Muscle layer of colon (tissue), 2 donors: ENCODE data around the gene ST3GAL4.

Experiments
- H3K27ac ChIP-seq: one replicate; pipeline ENCODE4 v1.7.0; 2013; ENCODE audit warnings: low read depth, mild to moderate bottlenecking, low read length, moderate library complexity
- H3K27me3 ChIP-seq, 2 donors: one replicate each; pipeline ENCODE4 v1.7.0; 2013; ENCODE audit warnings: low read length in 2 of 2, mild to moderate bottlenecking in 2 of 2; ENCODE audit not compliant: insufficient read depth in 2 of 2, control insufficient read depth in 1 of 2
- H3K36me3 ChIP-seq: one replicate; pipeline ENCODE4 v1.7.0; 2013; ENCODE audit warnings: mild to moderate bottlenecking, low read length; ENCODE audit not compliant: insufficient read depth
- H3K4me1 ChIP-seq: one replicate; pipeline ENCODE4 v1.7.0; 2013; ENCODE audit warnings: mild to moderate bottlenecking, low read length; ENCODE audit not compliant: insufficient read depth
- H3K4me3 ChIP-seq, 2 donors: one replicate each; pipeline ENCODE4 v1.7.0; 2013; ENCODE audit warnings: low read length in 2 of 2, low read depth in 1 of 2, mild to moderate bottlenecking in 1 of 2, moderate library complexity in 1 of 2
- H3K9ac ChIP-seq: one replicate; pipeline ENCODE4 v1.7.0; 2013; ENCODE audit warnings: low read length
- H3K9me3 ChIP-seq: one replicate; pipeline ENCODE4 v1.7.0; 2013; ENCODE audit warnings: mild to moderate bottlenecking, low read length
- donor health status: abdominal sarcoma.
- donor health status: Adenocarcinoma of cecum.

Gene ST3GAL4

DNA sequence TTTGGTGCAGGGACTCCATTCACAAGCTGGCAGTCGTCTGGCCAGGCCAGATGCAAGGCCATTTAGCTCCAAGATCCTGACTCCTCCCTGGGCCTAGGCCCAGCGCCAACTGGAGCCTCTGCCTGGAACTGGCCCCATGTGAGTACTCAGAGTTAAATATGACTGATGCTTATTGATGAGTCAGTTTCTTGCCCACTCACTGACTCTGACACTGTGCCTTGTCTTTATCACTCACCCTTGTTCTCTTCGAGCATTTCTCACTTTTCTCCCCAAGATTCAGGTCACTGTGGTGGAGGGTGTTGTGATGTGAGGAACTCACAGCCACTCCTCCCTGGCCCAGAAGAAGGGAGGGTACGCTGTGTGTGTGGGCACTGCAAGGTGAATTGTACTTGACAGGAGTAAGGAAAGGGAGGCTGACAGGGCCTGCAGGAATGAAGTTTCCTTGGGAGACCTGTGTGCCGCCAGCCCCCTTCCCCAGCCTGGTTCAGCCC lies 23.2 kb upstream of the ST3GAL4 start:
- no peak overlapping the region for H3K9ac ChIP-seq
- H3K27me3 ChIP-seq, result no peaks in the 10 kb centered on the region
- H3K9me3 ChIP-seq, result no peaks in the 10 kb centered on the region
- H3K4me3 ChIP-seq, result no peak overlapping the region
- peaks cover 5% of the 10 kb centered on the region for H3K4me1 ChIP-seq
- no peak overlapping the region for H3K27ac ChIP-seq
- H3K36me3 ChIP-seq, result no peaks in the 10 kb centered on the region

DNA sequence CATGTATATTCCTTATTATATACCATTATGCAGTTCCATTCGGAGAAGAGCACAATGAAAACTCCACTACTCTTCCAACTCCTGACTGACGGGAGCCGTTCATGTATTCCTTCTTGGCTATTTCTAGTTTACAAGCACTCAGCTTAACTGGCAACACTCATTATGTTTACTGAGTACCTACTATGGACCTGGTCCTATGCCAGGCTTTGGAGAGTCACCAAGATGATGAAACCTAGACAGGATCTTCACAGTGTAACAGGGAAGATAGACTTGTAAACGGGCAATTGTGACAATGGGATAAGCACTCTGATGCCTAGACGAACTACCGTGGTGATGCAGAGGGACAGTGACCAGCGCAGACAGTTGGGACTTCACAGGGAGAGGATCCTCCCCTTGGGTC lies 22.3 kb upstream of the ST3GAL4 start:
- Histone ChIP-seq H3K27ac (no peak overlapping the region), H3K9me3 (no peaks in the 10 kb centered on the region), H3K27me3 (no peaks in the 10 kb centered on the region), H3K36me3 (peaks cover 8% of the 10 kb centered on the region), H3K9ac (no peak overlapping the region), H3K4me1 (peaks cover 5% of the 10 kb centered on the region), H3K4me3 (no peak overlapping the region)

DNA sequence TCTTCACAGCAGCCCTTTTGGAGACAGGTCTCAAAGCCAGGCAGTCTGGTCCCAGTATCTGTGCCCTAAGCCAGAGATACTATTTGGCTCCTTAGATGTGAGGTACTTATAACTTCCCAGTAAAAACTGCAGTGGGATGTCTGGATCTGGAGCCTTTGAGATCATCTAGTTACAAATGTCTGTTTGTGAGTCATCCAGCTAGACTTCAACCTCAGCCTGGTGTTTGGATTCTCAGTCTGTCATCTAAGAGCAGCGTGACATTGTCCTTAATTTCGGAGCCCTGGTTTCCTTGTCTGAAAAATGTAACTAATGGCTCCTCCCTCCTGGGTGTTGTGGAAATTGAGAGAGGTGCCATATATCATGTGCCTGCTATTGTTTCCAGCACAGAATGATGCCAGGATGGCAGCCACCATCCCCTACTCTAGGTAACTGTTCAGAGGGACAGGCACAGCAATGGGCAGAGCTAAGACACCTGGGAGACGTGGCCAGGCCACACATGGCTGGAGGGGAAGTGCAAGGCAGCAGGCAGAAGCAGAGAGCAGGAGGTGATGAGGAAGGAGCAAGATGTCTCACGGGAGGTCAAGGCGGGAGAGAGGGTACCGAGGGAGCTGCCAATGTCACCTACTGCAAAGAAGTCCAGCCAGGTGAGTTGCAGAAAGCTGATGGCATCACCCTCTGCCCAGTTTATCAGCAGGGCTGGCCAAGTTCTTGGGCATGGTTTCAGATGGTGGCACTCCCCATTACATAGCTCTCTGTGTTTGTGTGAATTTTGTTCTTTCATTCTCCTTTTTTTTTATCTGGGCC lies 20.6 kb upstream of the ST3GAL4 start:
- H3K9me3 ChIP-seq, result no peaks in the 10 kb centered on the region
- H3K27me3 ChIP-seq, result no peaks in the 10 kb centered on the region
- H3K9ac ChIP-seq, result no peak overlapping the region
- H3K36me3 ChIP-seq, result peaks cover 21% of the 10 kb centered on the region
- H3K4me1 ChIP-seq, result peaks cover 5% of the 10 kb centered on the region
- no peak overlapping the region for H3K4me3 ChIP-seq
- no peak overlapping the region for H3K27ac ChIP-seq

DNA sequence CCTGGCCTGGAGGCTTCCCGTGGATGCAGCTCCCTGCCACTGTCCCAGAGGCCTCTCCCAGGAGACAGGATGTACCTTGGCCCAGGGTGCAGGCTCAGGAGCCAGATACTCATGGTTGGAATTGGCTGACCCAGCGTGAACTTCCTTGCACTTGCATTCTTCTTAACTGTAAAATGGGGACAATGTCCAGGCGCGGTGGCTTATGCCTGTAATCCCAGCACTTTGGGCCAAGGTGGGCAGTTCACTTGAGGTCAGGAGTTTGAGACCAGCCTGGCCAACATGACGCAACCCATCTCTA lies 20.1 kb upstream of the ST3GAL4 start:
- H3K4me3 ChIP-seq, result no peak overlapping the region
- H3K27ac ChIP-seq, result no peak overlapping the region
- no peaks in the 10 kb centered on the region for H3K27me3 ChIP-seq
- peaks cover 21% of the 10 kb centered on the region for H3K36me3 ChIP-seq
- H3K9ac ChIP-seq, result no peak overlapping the region
- no peaks in the 10 kb centered on the region for H3K9me3 ChIP-seq
- peaks cover 5% of the 10 kb centered on the region for H3K4me1 ChIP-seq

GRCh38 chr11:126336138-126336541 lies 19.3 kb upstream of the ST3GAL4 start:
- H3K27ac ChIP-seq, result no peak overlapping the region

DNA sequence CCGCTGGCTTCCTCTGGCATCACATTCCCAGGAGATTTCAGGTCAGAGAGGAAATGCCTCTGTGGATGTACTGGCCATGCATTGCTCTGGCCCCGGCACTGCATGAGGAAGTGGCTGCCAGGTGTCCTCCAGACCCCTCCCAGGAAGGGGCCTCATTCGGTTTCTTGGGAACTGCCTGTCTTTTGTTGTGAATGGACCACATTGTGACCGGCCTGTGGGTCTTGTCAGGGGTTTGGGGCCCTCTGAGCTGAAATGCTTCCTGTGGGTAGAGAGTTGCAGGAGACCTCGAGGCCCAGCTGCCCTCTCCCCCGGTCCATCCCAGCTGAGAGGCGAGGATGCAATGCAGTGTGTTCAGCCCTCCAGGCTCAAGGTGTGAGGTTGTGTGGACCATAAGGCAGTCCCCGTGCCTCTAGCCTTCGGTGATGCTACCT lies 18.8 kb upstream of the ST3GAL4 start:
- peaks cover 28% of the 10 kb centered on the region for H3K36me3 ChIP-seq
- H3K9ac ChIP-seq, result no peak overlapping the region
- H3K27me3 ChIP-seq, result no peaks in the 10 kb centered on the region
- no peak overlapping the region for H3K27ac ChIP-seq
- H3K9me3 ChIP-seq, result no peaks in the 10 kb centered on the region
- peaks cover 5% of the 10 kb centered on the region for H3K4me1 ChIP-seq
- H3K4me3 ChIP-seq, result no peak overlapping the region

More at GRCh38 chr11:126336138-126336541, 19.3 kb upstream of the ST3GAL4 start:
- Histone ChIP-seq H3K4me3 (no peak overlapping the region), H3K9me3 (no peaks in the 10 kb centered on the region), H3K36me3 (peaks cover 28% of the 10 kb centered on the region), H3K4me1 (peaks cover 5% of the 10 kb centered on the region), H3K9ac (no peak overlapping the region), H3K27me3 (no peaks in the 10 kb centered on the region)

DNA sequence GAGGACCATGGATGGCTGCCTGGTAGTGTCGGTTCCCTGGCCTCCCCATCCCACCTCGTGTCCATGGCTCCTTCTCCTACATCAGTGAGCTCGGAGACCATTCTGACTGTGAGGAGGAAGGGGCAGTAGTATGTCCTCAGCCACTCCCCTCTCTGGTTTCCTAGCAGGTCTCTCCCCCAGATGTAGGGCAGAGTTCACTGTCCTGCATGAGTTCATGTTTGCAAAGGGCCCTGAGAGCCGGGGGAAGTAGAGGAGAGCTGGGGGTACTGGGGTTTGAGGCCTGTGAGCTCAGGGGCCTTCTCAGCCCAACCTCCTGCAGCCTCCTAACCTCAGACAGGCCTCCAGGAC lies 18.4 kb upstream of the ST3GAL4 start:
- no peak overlapping the region for H3K9ac ChIP-seq
- no peaks in the 10 kb centered on the region for H3K9me3 ChIP-seq
- peaks cover 28% of the 10 kb centered on the region for H3K36me3 ChIP-seq
- H3K4me1 ChIP-seq, result peaks cover 2% of the 10 kb centered on the region
- no peak overlapping the region for H3K27ac ChIP-seq
- H3K27me3 ChIP-seq, result no peaks in the 10 kb centered on the region
- no peak overlapping the region for H3K4me3 ChIP-seq

DNA sequence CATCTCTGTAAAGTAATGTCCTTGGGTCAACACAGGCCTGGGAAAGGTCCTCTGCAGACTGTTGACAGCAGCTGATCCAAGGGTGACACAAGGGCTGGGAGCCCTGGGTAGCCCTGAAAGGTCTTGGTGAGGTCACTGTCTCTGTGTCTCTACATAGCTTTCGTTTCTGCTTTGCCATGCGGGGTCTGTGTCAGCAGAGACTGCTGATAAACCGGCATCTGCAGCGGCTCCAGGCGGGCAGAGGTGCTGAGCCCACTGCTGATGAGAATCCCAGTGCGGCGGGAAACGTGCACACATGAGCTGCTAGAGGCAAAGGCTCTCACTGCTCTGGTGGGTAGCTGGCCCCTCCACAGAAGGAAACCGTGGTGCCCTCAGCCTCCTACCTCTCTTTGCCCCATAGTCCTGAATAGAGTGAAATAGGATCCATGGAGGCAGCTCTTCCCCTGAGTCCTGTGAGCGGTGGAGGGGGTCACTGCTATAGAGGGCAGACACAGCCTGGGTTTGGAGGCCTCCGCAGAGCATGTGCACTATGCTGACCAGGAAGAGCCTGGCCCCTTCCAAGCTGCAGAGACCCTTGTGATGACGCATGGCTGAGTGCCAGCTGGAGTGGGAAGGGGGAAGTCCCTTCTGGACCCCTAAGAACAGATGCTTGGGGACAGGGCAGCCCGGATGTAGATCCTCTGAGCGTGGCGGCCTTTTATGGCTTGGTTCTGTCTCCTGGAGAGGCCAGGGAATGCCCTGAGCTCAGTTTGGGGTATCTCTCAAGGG lies 17.8 kb upstream of the ST3GAL4 start:
- Histone ChIP-seq H3K27ac (no peak overlapping the region), H3K4me3 (no peak overlapping the region), H3K9me3 (no peaks in the 10 kb centered on the region), H3K9ac (no peak overlapping the region), H3K4me1 (no peaks in the 10 kb centered on the region), H3K27me3 (no peaks in the 10 kb centered on the region), H3K36me3 (peaks cover 28% of the 10 kb centered on the region)

DNA sequence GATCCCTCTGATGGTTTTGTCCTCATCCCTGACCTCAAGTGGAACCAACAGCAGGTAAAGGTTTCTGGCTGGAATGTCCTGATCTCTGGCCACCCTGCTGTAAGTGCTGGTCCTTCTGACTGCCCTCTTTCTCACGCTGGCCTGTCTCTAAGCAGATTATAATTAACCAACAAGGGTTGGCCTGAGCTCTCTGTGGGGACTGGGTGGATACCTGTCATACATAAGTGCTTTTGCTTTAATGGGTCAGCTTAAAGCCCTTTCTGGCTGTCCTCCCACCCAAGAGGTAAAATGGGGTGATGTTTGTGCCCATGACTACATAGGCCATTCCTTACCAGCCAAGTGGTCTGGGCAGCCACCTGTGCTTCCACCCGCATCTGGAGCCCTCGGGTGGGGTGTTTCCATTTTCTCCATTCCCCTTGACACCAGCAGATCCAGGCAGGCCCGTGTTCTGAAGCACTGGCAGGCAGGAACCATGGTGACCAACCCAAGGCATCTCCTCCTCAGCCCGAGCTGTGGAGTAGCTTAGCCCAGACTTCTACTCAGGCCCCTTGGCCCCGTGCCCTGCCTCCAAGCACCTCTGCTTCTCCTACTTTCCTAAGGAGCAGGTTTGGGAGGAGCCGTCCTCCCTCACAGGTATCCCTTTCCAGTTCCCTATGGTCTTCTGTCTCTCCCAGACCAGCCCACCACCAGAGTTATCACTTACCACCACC lies 17.0 kb upstream of the ST3GAL4 start:
- H3K4me1 ChIP-seq, result no peaks in the 10 kb centered on the region
- no peaks in the 10 kb centered on the region for H3K27me3 ChIP-seq
- H3K9ac ChIP-seq, result no peak overlapping the region
- no peak overlapping the region for H3K27ac ChIP-seq
- no peak overlapping the region for H3K4me3 ChIP-seq
- peaks cover 32% of the 10 kb centered on the region for H3K36me3 ChIP-seq
- H3K9me3 ChIP-seq, result no peaks in the 10 kb centered on the region

GRCh38 chr11:126339073-126339862 lies 16.2 kb upstream of the ST3GAL4 start:
- Histone ChIP-seq H3K9ac (no peak overlapping the region), H3K4me3 (no peak overlapping the region), H3K27me3 (no peaks in the 10 kb centered on the region), H3K36me3 (peaks cover 38% of the 10 kb centered on the region), H3K9me3 (no peaks in the 10 kb centered on the region), H3K27ac (no peak overlapping the region), H3K4me1 (no peaks in the 10 kb centered on the region)
